Suprapubic skin (tissue), 4 donors: Measurements from ENCODE around the gene SIPA1L3. TPM values are rescaled to one million over a fixed set of nuclear protein-coding genes. Genes with fewer than 3 reads are reported as not detected.

ENCODE experiments used
- DNase-seq, 2 donors: peaks; one replicate each; pipeline ENCODE4 v3.0.0-alpha.2; 2019; ENCODE audit warnings: low spot score in 2 of 2
- H3K27ac ChIP-seq: fragments of 200-600 bp; sonication (generic); one replicate; pipeline ENCODE4 v1.5.1; 2019
- H3K27me3 ChIP-seq: fragments of 200-600 bp; sonication (generic); one replicate; pipeline ENCODE4 v1.5.1; 2019
- H3K36me3 ChIP-seq: fragments of 200-600 bp; sonication (generic); one replicate; pipeline ENCODE4 v1.5.1; 2019
- H3K4me1 ChIP-seq: fragments of 200-600 bp; sonication (generic); one replicate; pipeline ENCODE4 v1.5.1; 2019
- H3K4me3 ChIP-seq: fragments of 200-600 bp; sonication (generic); one replicate; pipeline ENCODE4 v1.5.1; 2019; ENCODE audit warnings: mild to moderate bottlenecking
- H3K9me3 ChIP-seq: fragments of 200-600 bp; sonication (generic); one replicate; pipeline ENCODE4 v1.5.1; 2019
- CTCF ChIP-seq, 2 donors: fragments of 200-600 bp in 1 of 2; fragments of 450-650 bp in 1 of 2; sonication (generic) in 1 of 2; IDR thresholded peaks; one replicate each; pipeline ENCODE4 v1.5.1; 2016 to 2019; ENCODE audit warnings: antibody characterized with exemption in 2 of 2, mild to moderate bottlenecking in 1 of 2, moderate library complexity in 1 of 2
- EP300 ChIP-seq: sonication (generic); formaldehyde crosslinking; IDR thresholded peaks from one replicate; pipeline ENCODE4 v1.6.1; 2017; ENCODE audit warnings: antibody characterized with exemption
- POLR2A ChIP-seq, 2 donors: fragments of 450-650 bp; IDR thresholded peaks; one replicate each; pipeline ENCODE4 v1.6.1; 2017; ENCODE audit warnings: antibody characterized with exemption in 2 of 2, mild to moderate bottlenecking in 2 of 2, moderate library complexity in 2 of 2
- POLR2AphosphoS5 ChIP-seq, 3 donors: sonication (generic); formaldehyde crosslinking; IDR thresholded peaks; one replicate each; pipeline ENCODE4 v1.6.1; 2017; ENCODE audit warnings: antibody characterized with exemption in 3 of 3
- WGBS: methylation state at CpG from one replicate; pipeline ENCODE4 v1.1.5; 2018; 5-methylcytosine and 5-hydroxymethylcytosine counted together
- total RNA-seq, 4 donors: library from RNA; depleted of rRNA; stranded (reverse); fragments of >200 nt; gene quantifications; one replicate each; pipeline ENCODE4 v1.1.0, GENCODE V29; 2016

Gene SIPA1L3
- total RNA-seq, 4 donors from 2014 or later = 52.6 to 92.1 (median 81.8) TPM

GRCh38 chr19:37986048-37986750 is 79.2 kb downstream of the SIPA1L3 start:
- Histone ChIP-seq H3K4me1 (peaks cover 46% of the 10 kb centered on the region), H3K27ac (no peak overlapping the region)

GRCh38 chr19:37987356-37988332 is 80.6 kb downstream of the SIPA1L3 start:
- H3K36me3 ChIP-seq = no peaks in the 10 kb centered on the region
- TF ChIP-seq POLR2A (IDR thresholded peaks at IDR 0.05) (no peak), CTCF (IDR thresholded peaks at IDR 0.05) (no peak), EP300 (no peak), POLR2AphosphoS5 (IDR thresholded peaks at IDR 0.05) (no peak)
- H3K27ac ChIP-seq = no peak overlapping the region
- H3K4me1 ChIP-seq = peaks cover 32% of the 10 kb centered on the region
- H3K4me3 ChIP-seq = no peak overlapping the region
- no peaks in the 10 kb centered on the region for H3K27me3 ChIP-seq
- WGBS = 78% methylated on average over 12 of the region's 12 CpGs
- H3K9me3 ChIP-seq = no peaks in the 10 kb centered on the region
- DNase-seq = no peak

More at GRCh38 chr19:37986048-37986750, 79.2 kb downstream of the SIPA1L3 start:
- H3K9me3 ChIP-seq = no peaks in the 10 kb centered on the region
- 34% methylated on average over 10 of the region's 10 CpGs for WGBS
- DNase-seq = no peak
- H3K27me3 ChIP-seq = no peaks in the 10 kb centered on the region
- no peak overlapping the region for H3K4me3 ChIP-seq
- H3K36me3 ChIP-seq = no peaks in the 10 kb centered on the region
- TF ChIP-seq EP300 (no peak), CTCF (IDR thresholded peaks at IDR 0.05) (no peak), POLR2A (IDR thresholded peaks at IDR 0.05) (no peak)

- Histone ChIP-seq H3K9me3 (no peaks in the 10 kb centered on the region), H3K4me1 (peaks cover 22% of the 10 kb centered on the region), H3K4me3 (no peak overlapping the region), H3K27me3 (no peaks in the 10 kb centered on the region), H3K27ac (no peak overlapping the region), H3K36me3 (no peaks in the 10 kb centered on the region)
- no peak for DNase-seq
- WGBS = 77% methylated on average over 13 of the region's 13 CpGs
- TF ChIP-seq POLR2A (IDR thresholded peaks at IDR 0.05) (no peak), POLR2AphosphoS5 (IDR thresholded peaks at IDR 0.05) (no peak), CTCF (IDR thresholded peaks at IDR 0.05) (no peak), EP300 (no peak)
Measured at GRCh38 chr19:37988758-37989635, 82.0 kb downstream of the SIPA1L3 start.

- TF ChIP-seq CTCF (IDR thresholded peaks at IDR 0.05) (no peak), POLR2A (IDR thresholded peaks at IDR 0.05) (no peak), EP300 (no peak), POLR2AphosphoS5 (IDR thresholded peaks at IDR 0.05) (no peak)
- Histone ChIP-seq H3K9me3 (no peaks in the 10 kb centered on the region), H3K4me1 (peaks cover 22% of the 10 kb centered on the region), H3K27me3 (no peaks in the 10 kb centered on the region), H3K4me3 (no peak overlapping the region), H3K36me3 (no peaks in the 10 kb centered on the region), H3K27ac (no peak overlapping the region)
- 68% methylated on average over 6 of the region's 7 CpGs for WGBS
- DNase-seq = no peak
Measured at GRCh38 chr19:37989855-37990254, 82.8 kb downstream of the SIPA1L3 start.
